Uterus (tissue), 2 donors: ENCODE data around the gene PHLPP1.

Experiments used
- POLR2A ChIP-seq, 2 donors: fragments of 450-650 bp; IDR thresholded peaks; one replicate each; pipeline ENCODE4 v1.6.1; 2016; ENCODE audit warnings: antibody characterized with exemption in 2 of 2, mild to moderate bottlenecking in 1 of 2, moderate library complexity in 1 of 2
- TF ChIP-seq, protein P1 (sequence below), 4 experiments: fragments of 200-600 bp in 2 of 4; fragments of 450-650 bp in 2 of 4; sonication (generic) in 2 of 4; IDR thresholded peaks; one replicate each; pipeline ENCODE4 v1.5.1; 2016 to 2019; ENCODE audit warnings: antibody characterized with exemption in 4 of 4, mild to moderate bottlenecking in 2 of 4, moderate library complexity in 1 of 4

DNA sequence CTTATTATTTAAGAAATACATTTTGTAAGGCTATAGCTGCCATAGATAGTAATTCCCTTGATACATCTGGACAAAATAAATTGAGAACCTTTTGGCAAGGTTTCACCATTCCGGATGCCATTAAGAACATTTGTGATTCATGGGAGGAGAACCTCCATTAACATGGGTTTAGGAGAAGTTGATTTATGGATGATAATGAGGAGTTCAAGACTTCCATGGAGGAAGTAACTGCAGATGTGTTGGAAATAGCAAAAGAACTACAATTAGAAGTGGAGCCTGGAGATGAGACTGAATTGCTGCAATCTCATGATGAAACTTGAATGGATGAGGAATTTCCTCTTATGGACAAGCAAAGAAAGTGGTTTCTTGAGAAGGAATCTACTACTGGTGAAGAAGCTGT, 17.3 kb downstream of the PHLPP1 start:
- TF ChIP-seq, protein P1, sequence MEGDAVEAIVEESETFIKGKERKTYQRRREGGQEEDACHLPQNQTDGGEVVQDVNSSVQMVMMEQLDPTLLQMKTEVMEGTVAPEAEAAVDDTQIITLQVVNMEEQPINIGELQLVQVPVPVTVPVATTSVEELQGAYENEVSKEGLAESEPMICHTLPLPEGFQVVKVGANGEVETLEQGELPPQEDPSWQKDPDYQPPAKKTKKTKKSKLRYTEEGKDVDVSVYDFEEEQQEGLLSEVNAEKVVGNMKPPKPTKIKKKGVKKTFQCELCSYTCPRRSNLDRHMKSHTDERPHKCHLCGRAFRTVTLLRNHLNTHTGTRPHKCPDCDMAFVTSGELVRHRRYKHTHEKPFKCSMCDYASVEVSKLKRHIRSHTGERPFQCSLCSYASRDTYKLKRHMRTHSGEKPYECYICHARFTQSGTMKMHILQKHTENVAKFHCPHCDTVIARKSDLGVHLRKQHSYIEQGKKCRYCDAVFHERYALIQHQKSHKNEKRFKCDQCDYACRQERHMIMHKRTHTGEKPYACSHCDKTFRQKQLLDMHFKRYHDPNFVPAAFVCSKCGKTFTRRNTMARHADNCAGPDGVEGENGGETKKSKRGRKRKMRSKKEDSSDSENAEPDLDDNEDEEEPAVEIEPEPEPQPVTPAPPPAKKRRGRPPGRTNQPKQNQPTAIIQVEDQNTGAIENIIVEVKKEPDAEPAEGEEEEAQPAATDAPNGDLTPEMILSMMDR (IDR thresholded peaks at IDR 0.05) = no peak
- no peak for TF ChIP-seq POLR2A (IDR thresholded peaks at IDR 0.05)
